ENCODE results near the gene SPCS2. TPM values are rescaled to one million over a fixed set of nuclear protein-coding genes. Genes with fewer than 3 reads are reported as not detected.

The SPCS2 gene
- total and polyA plus RNA-seq, 2 of the 8 experiments (the other 6 are each of a cell fraction or from before 2014, with no cell fraction given), result 92.7 to 161 TPM

DNA sequence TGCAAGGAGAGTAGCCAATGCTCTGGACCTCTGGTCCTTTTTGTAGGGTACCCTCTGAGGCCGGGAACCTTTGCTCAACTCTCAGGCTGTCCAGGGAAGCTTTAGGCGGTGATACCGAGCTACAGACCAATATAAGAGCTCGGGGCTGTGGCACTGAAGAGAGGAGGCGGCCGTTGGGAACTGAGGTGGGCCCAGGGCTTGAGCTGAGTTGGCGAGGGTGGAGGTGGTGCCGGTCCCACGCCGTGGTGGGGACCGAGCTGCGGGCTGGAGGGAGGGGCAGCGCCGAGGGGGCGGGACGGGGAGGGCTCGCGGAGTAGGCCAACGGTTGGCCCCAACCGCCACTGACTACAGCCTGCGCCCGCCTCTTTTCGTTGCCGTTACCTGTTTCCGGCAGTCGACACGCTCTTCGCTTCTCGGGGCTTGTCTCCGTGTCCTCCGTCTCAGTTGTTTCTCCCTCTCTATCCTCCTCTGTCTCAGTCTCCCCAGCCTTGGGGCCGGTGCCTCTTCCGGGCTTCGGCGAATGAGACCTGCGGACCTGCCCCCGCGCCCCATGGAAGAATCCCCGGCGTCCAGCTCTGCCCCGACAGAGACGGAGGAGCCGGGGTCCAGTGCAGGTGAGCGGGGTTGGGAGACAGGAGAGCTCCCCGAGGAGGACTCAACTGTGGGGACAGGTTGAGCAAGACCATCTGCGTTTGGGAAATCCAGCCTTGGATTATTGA, 39.6 kb downstream of the SPCS2 start, which contains the start of gene NEU3:
TSS of gene NEU3 (plus strand) at position 393 of the 719 bp plus-strand sequence. CDS start at position 521, 128 bp downstream.
- peak within 1 kb of the TSS; percentile 48; the same call in 1 of the 2 replicates for H2AFZ ChIP-seq (ENCODE audit: low read length)
- TF ChIP-seq KDM5A (IDR thresholded peaks at IDR 0.05; ENCODE audit: low read length) (no peak), CHD2 (IDR thresholded peaks at IDR 0.05; ENCODE audit: low read length) (no peak), SRF (IDR thresholded peaks at IDR 0.05; ENCODE audit: low read depth, low read length) (no peak), E2F6 (IDR thresholded peaks at IDR 0.05) (no peak; the same call in 1 of the 2 replicates), JUND (IDR thresholded peaks at IDR 0.05; ENCODE audit: low read length) (no peak), NRF1 (IDR thresholded peaks at IDR 0.05; ENCODE audit: low read depth, low read length) (no peak), TCF12 (IDR thresholded peaks at IDR 0.05; ENCODE audit: low read depth, low read length) (no peak), RAD21 (IDR thresholded peaks at IDR 0.05 in 1 of 2, conservative IDR thresholded peaks at IDR 0.05 in 1 of 2; ENCODE audit: low read depth in 2 of 2, low read length in 2 of 2) (no peak), MAFK (IDR thresholded peaks at IDR 0.05; ENCODE audit: low read depth, low read length) (no peak), POU5F1 (IDR thresholded peaks at IDR 0.05; ENCODE audit: low read depth, low read length) (0 out of 2 replicates have a peak, but pooled peaks have one; percentile 24), POLR2AphosphoS5 (IDR thresholded peaks at IDR 0.05; ENCODE audit: low read depth, low read length) (peak; percentile 90; the same call in 1 of the 2 replicates), RXRA (IDR thresholded peaks at IDR 0.05; ENCODE audit: insufficient read depth, low read depth, low read length) (no peak)

More for the DNA sequence above, 39.6 kb downstream of the SPCS2 start, which contains the start of gene NEU3:
- no peak within 1 kb of the TSS for H3K14ac ChIP-seq (ENCODE audit: insufficient read length)
- H3K27me3 ChIP-seq (replicated peaks in 1 of 4; ENCODE audit: control insufficient read depth in 3 of 4, extremely low read depth in 1 of 4, insufficient read depth in 3 of 4, low read length in 3 of 4), result no peaks in the 10 kb centered on the region
- H3K9ac ChIP-seq (replicated peaks in 1 of 4; ENCODE audit: extremely low read depth in 1 of 4, low read depth in 3 of 4, low read length in 3 of 4), result peak within 1 kb of the TSS; percentile 33 to 56 (median 45)
- ChIA-PET CTCF (ENCODE audit: partially characterized antibody) (interaction anchor here (0.6 to 1.7 kb wide), 3 partner anchors 17 to 689 kb away, joined by 3 to 4 read pairs (median 3); no protein-coding TSS in a partner anchor), POLR2A (ENCODE audit: partially characterized antibody) (interaction anchor here (0.6 to 1.8 kb wide), 21 partner anchors 9 to 566 kb away, joined by 3 to 10 read pairs (median 4); partner anchors contain the start of genes SPCS2 and XRRA1)
- H3K23ac ChIP-seq (ENCODE audit: insufficient read length), result no peak within 1 kb of the TSS
- H2BK20ac ChIP-seq (ENCODE audit: low read length), result no peak within 1 kb of the TSS
- H3K36me3 ChIP-seq (ENCODE audit: control insufficient read depth in 2 of 4, insufficient read depth in 4 of 4, low read length in 3 of 4), result no peaks in the 10 kb centered on the region
- no peak within 1 kb of the TSS for H2BK12ac ChIP-seq (ENCODE audit: low read depth, low read length)
- no peak within 1 kb of the TSS for H3K27ac ChIP-seq (ENCODE audit: low read depth, low read length)
- H4K5ac ChIP-seq (ENCODE audit: insufficient read length, low read depth, low read length), result peak within 1 kb of the TSS; percentile 74
- FAIRE-seq (no peak), DNase-seq (ENCODE audit: low read depth in 1 of 2, low spot score in 2 of 2) (peak; percentile 63 to 83)
- H3K4me3 ChIP-seq (ENCODE audit: extremely low read depth in 1 of 4, insufficient read depth in 2 of 4, low read depth in 3 of 4, low read length in 4 of 4), result peak within 1 kb of the TSS; percentile 71 to 99 (median 80)
- peak within 1 kb of the TSS; percentile 72 to 79 for H3K4me2 ChIP-seq (ENCODE audit: insufficient read depth in 1 of 2, low read depth in 2 of 2, low read length in 2 of 2)
- H3K79me2 ChIP-seq (ENCODE audit: control insufficient read depth in 1 of 2, insufficient read depth in 2 of 2, low read length in 2 of 2), result peaks cover 0 to 11% of the 10 kb centered on the region in 2 experiments; a peak in 2 of 4 replicates
- peak within 1 kb of the TSS; percentile 52; the same call in 1 of the 2 replicates for H3K18ac ChIP-seq (ENCODE audit: extremely low read depth, low read length)
- H3K23me2 ChIP-seq (ENCODE audit: low read depth, low read length), result peaks cover 8% of the 10 kb centered on the region; the same call in 1 of the 2 replicates
- H3K9me3 ChIP-seq (ENCODE audit: insufficient read depth in 2 of 2, low read depth in 1 of 2, low read length in 1 of 2), result no peaks in the 10 kb centered on the region
- no peaks in the 10 kb centered on the region for H4K20me1 ChIP-seq (replicated peaks in 1 of 2; ENCODE audit: control insufficient read depth in 1 of 2, insufficient read depth in 2 of 2, low read length in 2 of 2)
- no peak within 1 kb of the TSS for H2BK15ac ChIP-seq (ENCODE audit: low read length)
- no peaks in the 10 kb centered on the region; the same call in 1 of the 2 replicates for H3K79me1 ChIP-seq (ENCODE audit: low read depth, low read length)
- H2BK120ac ChIP-seq (replicated peaks; ENCODE audit: low read depth, low read length), result no peak within 1 kb of the TSS
- WGBS, 2 experiments (ENCODE audit: extremely low coverage in 1 of 2, insufficient coverage in 1 of 2, insufficient read length in 1 of 2, insufficient replicate concordance in 2 of 2, low coverage in 1 of 2, low lambda C conversion rate in 2 of 2, missing lambda C conversion rate in 1 of 2), result 3% methylated on average over 36 of the region's 46 CpGs; no CpG with 5 or more reads in 1 of the 2 experiments
- H3K4me1 ChIP-seq (replicated peaks in 1 of 4; ENCODE audit: control insufficient read depth in 3 of 4, insufficient read depth in 4 of 4, low read length in 3 of 4), result no peaks in the 10 kb centered on the region; a peak in 2 of 7 replicates
- no peak within 1 kb of the TSS for H2BK5ac ChIP-seq (ENCODE audit: low read depth, low read length)
- peak within 1 kb of the TSS; percentile 87 for H4K8ac ChIP-seq (ENCODE audit: extremely low read depth, insufficient read depth, low read length)
- H4K91ac ChIP-seq (replicated peaks; ENCODE audit: insufficient read length, low read length), result no peak within 1 kb of the TSS
- H2AK5ac ChIP-seq (ENCODE audit: low read depth, low read length), result no peak within 1 kb of the TSS
- H3K4ac ChIP-seq (replicated peaks; ENCODE audit: insufficient read length, low read depth, low read length), result peak within 1 kb of the TSS; percentile 44
- H3K56ac ChIP-seq (replicated peaks; ENCODE audit: insufficient read length, low read depth, low read length), result no peak within 1 kb of the TSS

Data from H1 (cell line).